ENCODE data around the gene DST.
A peak's percentile ranks its signal among the peaks of the same experiment; 100 is the strongest.

Gene DST

DNA sequence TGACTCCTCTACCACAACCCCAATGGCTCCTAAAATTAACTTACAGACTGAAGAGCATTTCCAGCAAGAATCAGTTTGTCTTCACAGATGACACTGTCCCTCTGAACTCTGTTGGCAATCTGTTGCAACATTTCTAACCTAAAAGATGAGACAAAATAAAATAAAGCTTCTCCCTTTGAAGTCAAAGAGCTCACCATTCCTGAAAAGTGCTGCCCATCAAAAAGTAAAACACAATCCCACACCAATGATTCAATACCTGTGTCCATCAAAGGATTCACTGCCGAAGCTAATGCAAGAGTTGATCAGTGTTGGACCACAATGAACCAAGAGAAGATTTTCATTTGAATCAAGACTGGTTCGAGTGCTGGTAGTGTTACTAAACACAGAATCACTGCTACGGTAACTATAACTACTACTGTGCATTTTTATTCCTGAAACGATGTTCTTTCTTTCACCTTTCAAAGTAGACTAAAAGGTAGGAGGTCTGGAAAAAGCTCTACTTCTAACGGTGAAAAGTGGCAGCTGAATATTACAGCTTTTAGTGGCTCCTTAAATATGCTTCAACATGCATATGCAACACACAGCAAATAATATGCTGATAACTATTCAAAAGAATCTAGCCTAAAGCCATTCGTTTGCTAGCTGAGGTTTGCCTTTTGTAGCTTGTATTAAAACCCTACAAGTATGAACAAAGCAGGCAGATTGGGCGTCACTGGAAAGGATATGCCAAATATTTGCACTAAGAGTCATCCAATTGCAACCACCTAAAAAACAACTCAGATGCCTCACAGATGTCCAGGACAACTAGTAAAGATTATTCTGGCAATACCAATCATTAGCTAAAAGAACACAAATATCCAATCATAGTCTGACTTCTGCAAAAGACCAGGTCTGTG, at the start of gene DST:
DST (minus strand) TSS at position 524 of the 896 bp plus-strand sequence.
- no peak within 1 kb of the TSS for H3K4me3 ChIP-seq (replicated peaks in 1 of 2; ENCODE audit: low read depth in 2 of 2, low read length in 2 of 2)
- DNase-seq (ENCODE audit: low read depth in 2 of 2): peak; percentile 91 to 95
- TF ChIP-seq, protein P1, sequence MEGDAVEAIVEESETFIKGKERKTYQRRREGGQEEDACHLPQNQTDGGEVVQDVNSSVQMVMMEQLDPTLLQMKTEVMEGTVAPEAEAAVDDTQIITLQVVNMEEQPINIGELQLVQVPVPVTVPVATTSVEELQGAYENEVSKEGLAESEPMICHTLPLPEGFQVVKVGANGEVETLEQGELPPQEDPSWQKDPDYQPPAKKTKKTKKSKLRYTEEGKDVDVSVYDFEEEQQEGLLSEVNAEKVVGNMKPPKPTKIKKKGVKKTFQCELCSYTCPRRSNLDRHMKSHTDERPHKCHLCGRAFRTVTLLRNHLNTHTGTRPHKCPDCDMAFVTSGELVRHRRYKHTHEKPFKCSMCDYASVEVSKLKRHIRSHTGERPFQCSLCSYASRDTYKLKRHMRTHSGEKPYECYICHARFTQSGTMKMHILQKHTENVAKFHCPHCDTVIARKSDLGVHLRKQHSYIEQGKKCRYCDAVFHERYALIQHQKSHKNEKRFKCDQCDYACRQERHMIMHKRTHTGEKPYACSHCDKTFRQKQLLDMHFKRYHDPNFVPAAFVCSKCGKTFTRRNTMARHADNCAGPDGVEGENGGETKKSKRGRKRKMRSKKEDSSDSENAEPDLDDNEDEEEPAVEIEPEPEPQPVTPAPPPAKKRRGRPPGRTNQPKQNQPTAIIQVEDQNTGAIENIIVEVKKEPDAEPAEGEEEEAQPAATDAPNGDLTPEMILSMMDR (IDR thresholded peaks at IDR 0.05; ENCODE audit: low read depth, low read length): no peak

DNA sequence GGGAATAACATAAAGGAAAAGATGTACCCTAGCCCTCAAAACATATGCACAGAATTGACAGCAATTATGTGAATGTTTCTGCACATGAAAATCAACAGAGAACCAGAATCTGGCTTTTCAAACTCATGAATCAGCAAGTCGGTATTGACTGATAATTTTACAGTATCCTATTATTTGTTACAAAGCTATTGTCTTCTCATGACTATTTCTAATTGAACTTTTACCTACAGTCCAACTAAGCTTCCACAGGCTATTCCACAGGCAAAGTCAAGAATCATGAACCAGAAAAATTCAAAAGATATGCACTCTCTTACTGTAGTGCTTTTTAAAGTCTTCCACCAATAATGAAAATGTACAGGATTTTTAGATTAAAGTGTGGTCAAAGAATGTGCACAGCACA, 49.1 kb upstream of the DST start:
- TF ChIP-seq, protein P1 (IDR thresholded peaks at IDR 0.05; ENCODE audit: low read depth, low read length): no peak
- DNase-seq (ENCODE audit: low read depth in 2 of 2): no peak
- peak overlapping the region; percentile 39 to 49 for H3K4me3 ChIP-seq (replicated peaks in 1 of 2; ENCODE audit: low read depth in 2 of 2, low read length in 2 of 2)

DNA sequence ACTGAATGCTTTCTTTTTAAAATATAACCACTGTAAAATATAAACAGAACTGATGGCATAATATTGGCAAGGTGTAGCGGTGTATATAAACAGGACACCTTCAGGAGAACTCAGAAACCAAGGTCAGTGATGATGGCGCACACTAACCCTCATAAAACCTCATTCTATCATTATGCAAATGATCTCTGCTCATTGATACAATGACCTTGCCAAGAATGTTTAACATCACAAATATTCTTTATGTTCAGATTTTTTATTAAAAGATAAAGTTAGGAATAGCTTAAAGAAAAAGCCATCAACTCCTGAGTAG, 48.6 kb upstream of the DST start:
- TF ChIP-seq, protein P1 (IDR thresholded peaks at IDR 0.05; ENCODE audit: low read depth, low read length): no peak
- DNase-seq (ENCODE audit: low read depth in 2 of 2): no peak
- peak overlapping the region; percentile 39 to 49 for H3K4me3 ChIP-seq (replicated peaks in 1 of 2; ENCODE audit: low read depth in 2 of 2, low read length in 2 of 2)

DNA sequence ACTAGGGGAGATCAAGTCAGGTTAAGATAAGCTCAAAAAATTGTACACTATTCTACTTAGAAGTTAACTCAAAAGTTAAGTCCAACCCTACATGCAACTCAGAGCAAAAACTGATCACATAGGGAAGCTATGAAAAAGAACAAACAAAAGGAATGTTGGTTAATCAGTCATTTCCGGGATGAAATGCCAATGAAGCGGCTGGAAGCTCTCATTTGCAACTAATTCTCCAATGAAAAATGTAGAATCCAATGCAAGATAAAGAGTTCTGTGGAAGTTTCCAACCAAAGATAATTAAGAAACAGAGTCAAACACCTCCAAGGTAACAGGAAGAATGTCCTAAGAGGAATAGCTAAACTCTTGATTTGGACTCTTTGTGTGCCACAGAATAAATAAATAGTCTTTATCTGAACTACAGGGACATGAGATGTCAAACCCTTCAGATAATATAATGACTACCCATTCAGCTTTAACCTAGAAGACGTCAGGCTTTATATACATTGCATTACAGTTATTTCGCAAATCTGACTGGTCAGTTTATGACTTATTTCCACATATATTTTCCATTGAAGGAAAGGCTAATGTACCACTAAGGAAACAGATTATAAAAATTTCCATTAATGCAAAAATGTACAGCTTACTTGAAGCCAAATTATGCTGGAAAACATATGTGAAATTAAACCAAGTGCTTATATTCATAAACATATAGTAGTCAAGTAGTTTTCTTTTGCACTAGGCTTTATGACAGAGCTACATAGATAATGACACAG, 48.0 kb upstream of the DST start:
- TF ChIP-seq, protein P1 (IDR thresholded peaks at IDR 0.05; ENCODE audit: low read depth, low read length): no peak
- peak overlapping the region; percentile 39 to 49 for H3K4me3 ChIP-seq (replicated peaks in 1 of 2; ENCODE audit: low read depth in 2 of 2, low read length in 2 of 2)
- DNase-seq (ENCODE audit: low read depth in 2 of 2): peak; percentile 78 to 89

DNA sequence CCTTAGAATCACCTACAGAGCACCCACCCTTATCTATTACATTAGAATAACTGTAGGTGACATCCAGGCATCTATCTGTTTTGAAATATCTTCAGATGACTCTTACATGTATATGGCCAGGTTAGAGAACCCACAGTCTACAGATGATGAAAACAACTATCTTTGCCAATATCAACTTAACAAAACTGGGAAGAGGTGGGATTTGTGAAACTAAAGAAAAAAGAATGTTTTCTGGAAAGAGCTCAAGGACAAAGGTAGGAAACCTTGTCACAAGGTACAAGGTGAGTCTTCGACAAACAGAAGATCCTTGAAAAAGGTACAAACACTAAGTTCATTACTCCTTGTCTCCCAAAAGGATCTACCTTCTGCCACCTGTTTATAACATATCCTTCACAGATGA, 47.0 kb upstream of the DST start:
- DNase-seq (ENCODE audit: low read depth in 2 of 2): no peak
- peak overlapping the region in 1 of 2 donors; percentile 49 for H3K4me3 ChIP-seq (replicated peaks in 1 of 2; ENCODE audit: low read depth in 2 of 2, low read length in 2 of 2)
- TF ChIP-seq, protein P1 (IDR thresholded peaks at IDR 0.05; ENCODE audit: low read depth, low read length): no peak

DNA sequence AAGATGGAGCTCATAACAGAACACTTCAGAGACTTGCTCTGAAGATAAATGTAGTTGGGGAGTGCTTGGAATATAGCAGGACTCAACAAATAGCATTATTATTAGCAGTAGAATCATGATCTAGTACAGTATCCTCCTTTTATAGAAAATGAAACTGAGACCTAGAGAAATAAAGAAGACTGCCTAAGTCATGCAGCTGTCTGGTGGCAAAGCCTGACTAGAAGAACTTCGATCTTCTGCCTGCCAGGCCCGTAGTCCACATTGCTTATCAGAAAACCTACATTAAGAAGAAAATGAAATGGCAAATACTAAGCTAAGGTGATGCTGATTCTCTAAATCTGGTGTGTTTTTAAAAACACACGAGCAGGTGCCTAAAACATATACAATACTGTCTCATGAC, 46.4 kb upstream of the DST start:
- TF ChIP-seq, protein P1 (IDR thresholded peaks at IDR 0.05; ENCODE audit: low read depth, low read length): no peak
- no peak overlapping the region for H3K4me3 ChIP-seq (replicated peaks in 1 of 2; ENCODE audit: low read depth in 2 of 2, low read length in 2 of 2)
- no peak for DNase-seq (ENCODE audit: low read depth in 2 of 2)

All from cardiac fibroblast (primary cell).